ENCODE measurements around the gene MED31.
"Not testable (repeated sequence)": the region's sequence is repeated elsewhere in the genome, so short reads cannot be mapped to it uniquely, and the experiment has no call there.

The MED31 gene

GRCh38 chr17:6611231-6611630, 40.2 kb downstream of the MED31 start:
- no peak for DNase-seq

GRCh38 chr17:6610011-6610410, 41.4 kb downstream of the MED31 start:
- DNase-seq, result no peak

GRCh38 chr17:6608321-6608720, 43.1 kb downstream of the MED31 start:
- DNase-seq, result no peak

- no peak for DNase-seq
Measured at GRCh38 chr17:6605142-6605541, 46.3 kb downstream of the MED31 start.

- no peak for DNase-seq
Measured at GRCh38 chr17:6603744-6604325, 47.6 kb downstream of the MED31 start.

GRCh38 chr17:6602141-6602540, 49.3 kb downstream of the MED31 start:
- DNase-seq, result no peak

GRCh38 chr17:6599364-6599763, 52.0 kb downstream of the MED31 start:
- DNase-seq, result no peak

GRCh38 chr17:6597727-6598126, 53.7 kb downstream of the MED31 start:
- DNase-seq, result no peak

GRCh38 chr17:6596941-6597340, 54.5 kb downstream of the MED31 start:
- DNase-seq, result no peak

- no peak for DNase-seq
Measured at GRCh38 chr17:6596511-6596910, 54.9 kb downstream of the MED31 start.

- no peak for DNase-seq
Measured at GRCh38 chr17:6596081-6596480, 55.3 kb downstream of the MED31 start.

- DNase-seq, result not testable (repeated sequence)
Measured at GRCh38 chr17:6593371-6593770, 58.0 kb downstream of the MED31 start.

Data from CD4-positive, alpha-beta T cell treated with Interleukin-4 for 4 hours (primary cell).